Jurkat, Clone E6-1 (cell line): ENCODE measurements around the gene DELE1.
"Not testable (repeated sequence)": the region's sequence is repeated elsewhere in the genome, so short reads cannot be mapped to it uniquely, and the experiment has no call there.

Experiments
- DNase-seq: peaks from one replicate; pipeline ENCODE4 v3.0.0-alpha.2; 2011; ENCODE audit warnings: low read depth, low spot score
- H3K4me3 ChIP-seq: 2 replicates; pipeline ENCODE4 v1.5.1; 2011; ENCODE audit warnings: mild to moderate bottlenecking, low read length, control low read depth, moderate library complexity

DELE1 gene

DNA sequence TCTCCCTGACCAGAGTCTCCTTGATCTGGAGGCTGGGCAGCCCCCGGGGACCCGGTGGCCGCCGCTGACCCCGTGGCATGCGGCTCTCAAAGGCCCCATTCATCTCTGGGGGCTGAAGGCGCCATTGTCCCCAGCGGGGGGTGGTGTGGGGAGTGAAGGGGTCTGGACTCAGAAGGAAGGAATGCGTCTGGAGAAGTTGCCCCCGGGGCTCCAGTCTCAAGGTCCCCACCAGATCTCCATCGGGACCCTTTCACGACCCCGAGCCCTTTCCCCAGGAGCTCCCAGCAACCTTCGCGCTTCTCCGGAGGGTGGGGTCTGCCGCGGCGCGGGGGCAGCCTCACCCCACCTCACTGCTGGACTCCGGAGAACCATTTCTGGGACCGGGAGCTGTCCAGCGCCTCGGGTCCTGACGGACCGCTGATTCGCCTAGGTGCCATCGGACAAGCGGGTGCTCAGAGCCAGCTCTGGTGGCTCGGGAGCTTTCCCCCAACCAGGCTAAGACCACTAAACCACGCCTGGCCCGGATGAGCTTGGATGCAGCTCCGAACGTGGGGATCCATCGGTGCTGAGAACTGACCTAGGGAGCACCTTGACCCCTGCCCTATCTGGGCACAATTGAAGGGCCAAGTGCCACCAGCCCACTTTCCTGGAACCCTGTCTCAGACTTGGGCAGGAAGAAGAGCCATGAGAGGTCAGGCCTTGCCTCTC, 40.3 kb upstream of the DELE1 start:
- no peak for DNase-seq
- no peak overlapping the region for H3K4me3 ChIP-seq

DNA sequence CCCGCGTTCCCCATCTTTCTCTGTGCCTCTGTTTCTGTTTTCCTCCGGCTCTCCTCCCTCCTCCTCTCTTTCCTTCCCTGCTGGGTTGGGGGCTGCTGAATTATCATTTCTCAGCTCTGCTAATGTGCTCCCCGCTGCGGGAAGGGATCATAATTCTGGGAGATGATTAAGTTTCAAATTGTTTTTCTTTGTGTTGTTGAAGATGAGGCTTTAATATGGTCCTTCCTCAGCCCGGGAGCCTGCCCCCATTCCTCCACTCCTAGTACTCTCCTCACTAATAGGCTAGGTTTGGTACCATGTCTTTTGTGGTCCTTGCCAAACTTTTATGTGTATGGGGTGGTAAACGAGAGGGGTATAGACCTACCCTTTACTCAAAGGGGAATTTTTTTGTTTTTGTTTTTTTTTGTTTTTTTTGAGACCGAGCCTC, 39.8 kb upstream of the DELE1 start:
- H3K4me3 ChIP-seq, result no peak overlapping the region
- no peak for DNase-seq

DNA sequence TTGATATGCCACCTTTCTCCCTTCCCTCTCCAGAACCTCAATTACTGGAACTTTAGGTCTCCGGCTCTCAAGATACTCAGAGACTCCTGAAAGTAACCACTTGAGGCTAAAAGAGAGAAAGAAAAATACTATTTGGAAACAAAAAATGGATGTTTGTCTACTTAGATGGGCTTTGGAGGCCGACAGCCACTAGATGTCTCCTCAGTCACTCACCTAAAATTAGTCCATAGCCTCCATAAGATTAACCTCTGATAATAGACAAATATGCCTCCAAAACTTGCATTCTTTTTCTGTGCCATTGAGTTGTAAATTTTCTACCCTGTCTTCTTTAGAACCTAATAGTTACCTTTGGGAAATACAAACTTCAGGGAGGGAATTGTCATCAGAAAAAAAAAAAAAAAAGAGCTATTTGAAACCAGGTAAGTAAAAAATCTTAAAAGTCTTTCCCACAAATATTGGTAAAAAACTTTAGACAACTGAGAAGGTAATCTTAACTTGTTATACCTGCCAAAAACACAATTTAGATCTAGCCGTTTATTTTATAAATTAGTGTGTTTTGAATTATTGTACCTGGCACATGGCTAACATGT, 34.3 kb upstream of the DELE1 start:
- DNase-seq, result no peak
- no peak overlapping the region for H3K4me3 ChIP-seq

DNA sequence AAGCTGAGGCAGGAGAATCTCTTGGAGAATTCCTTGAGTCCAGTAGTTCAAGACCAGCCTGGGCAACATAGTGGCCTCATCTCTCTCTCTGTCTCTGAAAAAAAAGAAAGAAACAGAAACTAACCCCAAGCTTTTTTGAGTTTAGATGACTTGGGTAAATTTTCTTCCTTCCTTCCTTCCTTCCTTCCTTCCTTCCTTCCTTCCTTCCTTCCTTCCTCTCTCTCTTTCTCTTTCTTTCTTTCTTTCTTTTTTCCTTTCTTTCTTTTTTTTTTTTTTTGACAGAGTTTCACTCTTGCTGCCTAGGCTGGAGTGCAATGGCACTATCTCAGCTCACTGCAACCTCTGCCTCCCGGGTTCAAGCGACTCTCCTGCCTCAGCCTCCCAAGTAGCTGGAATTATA, 33.2 kb upstream of the DELE1 start:
- DNase-seq, H3K4me3 ChIP-seq: not testable (repeated sequence)

DNA sequence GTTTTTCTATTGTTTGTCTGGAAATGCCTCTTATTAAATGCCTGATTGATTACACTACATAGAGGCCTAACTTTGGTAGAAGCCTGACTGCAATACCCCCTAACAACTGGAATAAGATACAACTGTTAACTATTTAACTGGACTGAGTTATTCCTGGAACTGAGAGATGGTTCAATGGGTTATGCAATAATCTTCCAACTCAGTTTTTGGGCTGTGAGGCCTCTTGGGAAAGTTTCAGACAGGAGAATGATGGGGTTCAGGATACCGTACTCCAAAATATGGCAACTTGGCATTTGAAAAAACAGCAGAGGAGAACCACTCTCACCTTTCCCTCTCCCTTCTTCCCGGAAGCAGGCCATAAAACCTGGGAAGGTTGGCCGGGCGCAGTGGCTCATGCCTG, 26.2 kb upstream of the DELE1 start:
- H3K4me3 ChIP-seq, result no peak overlapping the region
- no peak for DNase-seq

DNA sequence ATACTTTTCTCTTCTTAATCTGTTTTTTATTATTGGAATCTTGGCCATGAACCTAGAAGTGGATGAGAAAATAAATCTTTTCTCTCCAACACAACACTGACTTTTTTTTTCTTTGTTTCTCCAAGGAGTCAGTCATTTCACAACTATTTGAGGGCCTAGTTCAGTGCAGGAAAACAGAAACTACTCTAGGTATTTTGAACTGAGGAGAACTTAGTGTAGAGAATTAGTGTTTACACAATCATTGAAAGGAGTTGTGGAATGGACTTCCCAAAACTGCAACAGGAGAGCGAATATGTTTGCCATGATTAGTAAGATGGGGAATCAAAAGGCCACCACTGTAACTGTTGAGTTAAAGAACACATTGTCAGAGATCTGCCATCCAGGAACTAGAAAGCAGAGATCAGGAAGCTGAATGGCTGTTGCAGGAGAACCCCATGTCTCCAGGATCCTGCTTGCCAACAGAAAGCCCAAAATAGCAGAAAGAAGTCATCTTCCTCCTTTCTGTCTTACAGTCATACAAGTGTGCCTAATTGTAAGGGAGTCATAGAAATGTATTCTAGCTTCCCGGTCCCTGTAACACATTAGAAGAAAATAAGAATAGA, 25.1 kb upstream of the DELE1 start:
- no peak for DNase-seq
- no peak overlapping the region for H3K4me3 ChIP-seq

DNA sequence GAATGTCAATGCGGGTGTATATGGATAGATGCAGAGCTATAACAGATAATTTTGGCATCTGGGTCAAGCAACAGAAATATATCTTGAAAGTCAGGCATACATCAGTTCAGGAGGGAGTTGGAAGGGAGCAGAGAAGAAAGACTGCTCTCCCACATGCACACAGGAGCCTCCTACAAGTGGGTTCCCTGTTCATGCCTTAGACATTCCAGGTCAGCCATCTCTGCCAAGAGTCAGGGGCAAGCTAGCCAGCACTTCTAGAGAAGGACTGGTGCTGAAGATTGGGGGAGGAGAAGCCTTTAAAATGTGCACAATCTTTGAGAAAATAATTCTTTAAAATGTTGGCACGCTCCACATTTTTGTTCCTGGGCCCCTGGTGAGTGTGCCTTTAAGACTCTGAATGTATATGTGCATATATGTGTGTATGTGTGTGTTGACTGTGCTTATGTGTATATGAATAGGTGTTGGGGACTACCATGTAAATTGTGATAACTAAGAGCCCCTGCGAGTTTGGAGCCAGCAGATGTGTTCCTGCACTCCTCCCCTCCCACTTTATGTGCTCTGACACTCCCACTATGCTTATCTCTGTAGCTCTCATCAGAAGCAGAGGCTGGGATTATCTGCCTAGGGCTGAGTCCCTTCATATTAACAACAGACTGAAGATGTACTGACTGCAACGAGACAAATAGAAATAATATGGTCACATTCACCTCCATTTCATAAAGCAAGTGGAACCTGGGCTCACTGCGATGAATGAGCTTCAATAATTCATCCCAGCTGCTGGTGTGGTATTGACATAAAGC, 21.5 kb upstream of the DELE1 start:
- H3K4me3 ChIP-seq, result no peak overlapping the region
- no peak for DNase-seq

DNA sequence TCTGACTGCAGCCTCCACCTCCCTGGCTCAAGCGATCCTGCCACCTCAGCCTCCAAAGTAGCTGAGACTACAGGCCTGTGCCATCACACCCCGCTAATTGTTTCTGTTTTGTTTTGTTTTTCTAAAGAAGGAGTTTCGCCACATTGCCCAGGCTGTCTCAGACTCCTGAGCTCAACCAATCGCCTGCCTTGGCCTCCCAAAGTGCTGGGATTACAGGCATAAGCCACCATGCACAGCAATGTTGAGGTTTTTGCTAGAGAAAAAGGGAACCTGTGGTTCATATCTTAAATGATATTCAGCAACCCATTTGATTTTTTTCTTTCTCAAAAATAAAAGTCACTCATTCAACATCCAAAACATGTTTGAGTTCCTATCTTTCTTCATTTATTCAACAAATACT, 20.4 kb upstream of the DELE1 start:
- DNase-seq, result no peak
- H3K4me3 ChIP-seq, result no peak overlapping the region

DNA sequence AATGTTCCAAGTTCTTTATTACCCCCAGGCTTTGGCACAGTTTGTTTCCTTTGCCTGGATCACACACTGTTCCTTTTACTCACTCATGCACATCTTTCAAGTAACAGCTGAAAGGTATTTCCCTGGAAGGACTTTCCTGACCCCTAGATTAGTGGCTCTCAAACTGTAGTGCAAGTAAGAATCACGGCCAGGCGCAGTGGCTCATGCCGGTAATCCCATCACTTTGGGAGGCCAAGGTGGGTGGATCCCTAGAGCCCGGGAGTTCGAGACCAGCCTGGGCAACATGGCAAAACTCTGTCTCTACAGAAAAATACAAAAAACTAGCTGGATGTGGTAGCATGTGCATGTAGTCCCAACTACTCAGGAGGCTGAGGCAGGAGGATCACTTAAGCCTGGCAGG, 19.1 kb upstream of the DELE1 start:
- DNase-seq, result no peak
- no peak overlapping the region for H3K4me3 ChIP-seq

DNA sequence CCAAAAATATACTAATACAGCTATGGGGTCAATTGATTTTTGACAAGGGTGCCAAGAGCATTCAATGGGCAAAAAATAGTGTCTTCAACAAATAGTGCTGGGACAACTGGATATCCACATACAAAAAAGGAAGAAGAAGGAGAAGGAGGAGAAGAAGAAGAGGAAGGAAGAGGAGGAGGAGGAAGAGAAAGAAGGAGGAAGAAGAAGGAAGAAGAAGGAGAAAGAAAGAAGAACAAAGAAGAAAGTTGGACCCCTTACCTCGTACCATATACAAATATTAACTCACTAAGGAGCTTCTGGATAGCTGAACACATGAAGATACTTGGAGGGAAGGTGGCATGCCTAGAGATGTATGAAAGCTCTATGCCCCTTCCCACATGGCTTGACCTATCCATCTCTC, 17.2 kb upstream of the DELE1 start:
- no peak overlapping the region for H3K4me3 ChIP-seq
- DNase-seq, result no peak

DNA sequence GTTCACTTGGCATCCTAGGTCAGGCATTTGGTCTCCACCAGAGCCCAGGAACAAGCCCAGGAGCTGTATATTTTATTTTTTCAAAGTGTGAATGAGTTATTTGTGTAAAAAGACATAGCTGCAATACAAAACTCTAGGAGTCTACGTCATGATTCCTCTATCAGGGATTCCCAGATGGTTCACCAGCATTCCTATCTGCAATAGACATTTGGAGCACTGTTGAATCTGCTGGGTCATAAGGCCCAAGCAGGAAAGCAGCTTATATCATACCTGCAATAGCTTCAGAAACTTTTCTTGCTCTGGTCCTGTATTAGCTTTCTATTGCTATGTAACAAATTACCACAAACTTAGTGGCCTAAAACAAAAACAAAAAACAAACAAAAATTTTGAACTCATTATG, 16.7 kb upstream of the DELE1 start:
- no peak overlapping the region for H3K4me3 ChIP-seq
- no peak for DNase-seq

DNA sequence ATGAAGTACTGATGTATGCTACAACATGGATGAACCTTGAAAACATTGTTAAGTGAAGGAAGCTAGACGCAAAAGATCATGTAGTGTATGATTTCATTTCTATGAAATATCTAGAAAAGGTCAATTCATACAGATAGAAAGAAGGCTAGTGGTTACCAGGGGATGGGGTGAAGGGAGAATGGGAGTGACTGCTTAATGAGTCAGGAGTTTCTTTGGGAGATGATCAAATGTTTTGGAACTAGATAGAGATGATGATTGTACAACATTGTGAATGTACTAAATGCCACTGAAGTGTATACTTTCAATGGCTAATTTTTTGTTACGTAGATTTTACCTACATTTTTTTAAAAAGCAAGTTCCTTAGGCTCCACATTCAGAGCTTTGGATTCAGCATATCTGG, 14.9 kb upstream of the DELE1 start:
- no peak for DNase-seq
- no peak overlapping the region for H3K4me3 ChIP-seq

DNA sequence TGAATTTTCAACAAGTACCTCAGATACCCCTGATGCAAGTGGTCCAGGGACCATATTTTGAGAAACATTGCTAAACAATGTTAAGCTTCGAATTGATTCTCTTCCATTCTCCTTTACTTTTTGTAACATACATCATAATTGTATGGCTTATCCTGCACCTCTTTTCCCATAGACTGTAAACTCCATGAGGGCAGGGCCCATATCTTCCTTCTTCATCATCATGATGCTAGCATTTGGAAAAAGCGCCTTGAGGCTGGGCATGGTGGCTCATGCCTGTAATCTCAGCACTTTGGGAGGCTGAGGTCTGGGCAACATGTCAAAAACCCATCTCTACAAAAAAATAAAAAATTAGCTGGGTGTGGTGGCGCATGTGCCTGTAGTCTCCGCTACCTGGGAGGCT, 14.5 kb upstream of the DELE1 start:
- H3K4me3 ChIP-seq, result no peak overlapping the region
- no peak for DNase-seq

DNA sequence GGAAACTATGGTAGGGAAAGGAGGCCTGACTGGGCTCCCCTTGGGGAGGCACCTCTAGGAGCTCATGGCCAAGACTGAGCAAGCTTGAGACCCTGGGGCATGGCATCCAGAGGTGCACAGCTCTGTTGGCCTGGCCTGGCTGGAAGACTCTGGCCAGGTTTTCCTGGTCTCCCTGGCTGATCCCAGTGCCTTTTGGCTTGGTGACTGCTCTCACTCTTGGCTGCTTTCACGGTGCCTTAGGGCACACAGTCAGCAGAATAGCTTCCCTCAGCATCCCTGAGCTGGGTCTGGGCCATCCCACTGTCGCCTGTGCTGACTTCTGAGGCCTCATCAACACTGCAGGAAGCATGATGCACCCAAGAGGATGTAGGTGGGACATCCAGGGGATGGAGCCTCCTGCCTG, 13.4 kb upstream of the DELE1 start:
- no peak overlapping the region for H3K4me3 ChIP-seq
- no peak for DNase-seq

DNA sequence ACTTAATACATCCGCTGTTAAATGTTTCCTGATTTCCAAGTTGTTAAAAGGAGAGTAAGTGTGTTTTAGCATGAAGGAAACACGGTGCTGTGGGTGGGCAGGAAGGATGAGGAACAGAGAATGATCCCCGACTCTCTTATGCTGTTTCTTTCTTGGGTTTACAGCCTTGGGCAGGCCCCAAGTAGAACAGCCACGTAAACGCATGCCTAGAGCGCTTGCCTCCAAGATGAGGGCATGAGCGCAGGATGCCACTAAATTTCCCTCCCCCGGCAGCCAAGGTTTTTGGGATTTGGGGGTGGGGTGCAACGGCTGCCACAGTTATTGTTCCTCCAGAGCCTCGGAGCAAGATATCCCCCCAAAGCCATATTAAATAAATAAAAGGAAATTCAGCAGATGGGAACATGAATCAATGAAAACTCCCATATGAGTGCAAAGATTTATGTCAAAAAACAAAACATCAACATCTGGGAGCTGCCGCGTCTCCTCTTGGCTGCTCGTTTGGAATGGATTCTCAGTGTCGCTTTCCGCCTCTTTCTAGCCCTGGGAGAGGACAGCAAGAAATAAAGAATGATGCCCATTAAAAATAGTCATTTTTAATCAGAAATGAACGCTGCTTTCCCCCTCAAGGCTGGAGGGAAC, 10.0 kb upstream of the DELE1 start:
- no peak overlapping the region for H3K4me3 ChIP-seq
- no peak for DNase-seq

DNA sequence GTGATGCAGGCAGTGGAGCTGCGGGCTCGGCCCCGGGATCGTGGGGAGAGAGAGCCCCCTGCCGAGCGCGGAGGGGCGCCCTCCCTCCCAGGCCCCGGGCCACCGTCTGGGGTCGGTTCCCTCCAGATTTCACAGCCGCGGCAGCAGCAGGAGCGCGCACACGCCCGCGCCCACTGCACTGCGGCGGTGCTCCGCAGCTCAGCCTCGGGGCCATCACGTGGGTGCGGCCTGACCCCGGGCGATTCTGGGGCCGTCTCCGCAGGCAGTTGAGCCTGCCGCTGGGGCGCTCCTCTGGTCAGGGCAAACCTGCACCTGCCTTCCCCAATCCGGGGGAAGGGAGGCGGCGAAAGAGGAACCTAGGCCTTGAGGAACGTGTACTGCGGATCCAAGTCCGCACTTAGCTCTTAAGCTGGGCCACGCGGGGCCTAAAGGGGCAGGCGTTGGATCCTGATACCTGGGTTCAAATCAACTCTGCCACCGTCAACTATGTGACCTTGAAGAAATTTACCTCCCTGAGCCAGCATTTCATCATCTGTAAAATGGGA, 9.4 kb upstream of the DELE1 start:
- no peak overlapping the region for H3K4me3 ChIP-seq
- DNase-seq, result no peak

DNA sequence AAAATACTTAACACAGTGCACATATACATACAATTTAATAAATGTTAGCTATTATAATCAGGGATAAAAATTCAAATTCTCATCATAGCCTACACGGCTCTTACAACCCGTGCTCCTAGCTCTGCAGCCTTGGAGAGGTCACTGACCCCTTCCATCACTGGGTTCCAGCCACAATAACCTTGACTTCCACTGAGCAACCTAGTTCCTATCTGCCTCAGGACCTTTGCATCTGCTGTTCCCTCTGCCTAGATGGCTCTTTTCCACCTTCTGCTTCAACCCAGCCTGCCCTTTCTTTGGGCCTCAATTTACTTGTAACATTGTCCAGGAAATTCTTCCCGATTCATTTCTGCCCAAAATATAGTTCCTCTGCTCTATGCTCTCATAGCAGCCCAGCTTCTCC, 8.9 kb upstream of the DELE1 start:
- DNase-seq, result no peak
- H3K4me3 ChIP-seq, result no peak overlapping the region

DNA sequence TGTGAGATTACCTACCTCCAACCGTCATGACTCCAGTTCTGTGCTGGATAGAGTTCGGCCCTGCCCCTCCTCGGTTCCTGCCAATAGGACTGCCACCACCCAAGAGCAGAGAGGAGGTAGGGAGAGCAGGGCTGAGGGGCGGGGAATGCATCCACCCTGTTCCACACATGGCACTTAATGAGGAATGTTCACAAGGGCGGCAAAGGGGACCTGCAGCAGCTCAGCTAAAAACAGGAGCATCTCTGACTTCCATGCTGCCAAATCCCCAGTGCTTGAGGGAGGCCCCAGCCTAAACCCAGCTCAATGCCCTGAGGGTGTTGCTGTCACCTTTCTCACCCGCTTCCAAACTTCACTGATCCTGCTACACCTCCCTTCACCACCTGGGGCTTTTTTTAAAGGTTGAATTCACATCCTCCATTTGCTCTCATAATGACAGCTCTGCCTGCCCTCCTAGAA, 7.8 kb upstream of the DELE1 start:
- no peak overlapping the region for H3K4me3 ChIP-seq
- no peak for DNase-seq

DNA sequence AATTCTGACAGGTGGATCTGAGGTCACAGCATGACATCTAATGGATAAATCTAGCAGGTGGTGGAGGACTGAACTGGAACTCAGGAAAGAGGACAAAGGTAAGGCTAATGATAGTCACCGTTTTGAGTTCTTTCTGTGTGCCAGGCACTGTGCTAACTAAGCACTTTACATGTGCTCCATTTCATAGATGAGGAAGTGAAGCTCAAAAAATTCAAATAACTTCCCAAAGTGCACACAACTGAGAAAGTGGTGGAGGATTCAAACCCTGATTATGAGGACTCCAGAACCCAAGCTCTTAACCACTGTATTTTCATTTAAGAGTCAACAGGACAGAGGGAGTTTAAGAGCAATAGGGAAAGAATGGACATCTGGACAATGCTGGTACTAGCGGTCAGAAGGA, 7.1 kb upstream of the DELE1 start:
- no peak overlapping the region for H3K4me3 ChIP-seq

More for the DNA sequence above, 7.1 kb upstream of the DELE1 start:
- no peak for DNase-seq
